Liver (tissue), 9 donors: ENCODE measurements around the gene DCPS. TPM values are rescaled to one million over a fixed set of nuclear protein-coding genes. Genes with fewer than 3 reads are reported as not detected.

Experiments used
- DNase-seq: peaks from one replicate; pipeline ENCODE4 v3.0.0-alpha.2; 2017; ENCODE audit warnings: low spot score
- H3K27ac ChIP-seq, 2 donors: one replicate each; pipeline ENCODE4 v1.7.0; 2013; ENCODE audit warnings: inconsistent platforms in 2 of 2, low read length in 2 of 2, control low read depth in 1 of 2, low read depth in 1 of 2, mild to moderate bottlenecking in 1 of 2
- H3K27me3 ChIP-seq, 4 donors: one replicate each; pipeline versions ENCODE4 v1.6.1 to v1.7.0; 2013; ENCODE audit warnings: low read length in 3 of 4, inconsistent platforms in 1 of 4, mild to moderate bottlenecking in 1 of 4, moderate library complexity in 1 of 4; ENCODE audit not compliant: control insufficient read depth in 4 of 4, insufficient read depth in 4 of 4
- H3K36me3 ChIP-seq, 4 donors: one replicate each; pipeline versions ENCODE4 v1.6.1 to v1.7.0; 2013; ENCODE audit warnings: low read length in 3 of 4, mild to moderate bottlenecking in 3 of 4, low read depth in 1 of 4, moderate library complexity in 1 of 4; ENCODE audit not compliant: control insufficient read depth in 4 of 4, insufficient read depth in 3 of 4
- H3K4me1 ChIP-seq, 4 donors: one replicate each; pipeline versions ENCODE4 v1.6.1 to v1.7.0; 2013; ENCODE audit warnings: low read length in 3 of 4, mild to moderate bottlenecking in 3 of 4, moderate library complexity in 1 of 4; ENCODE audit not compliant: control insufficient read depth in 4 of 4, insufficient read depth in 4 of 4
- H3K4me3 ChIP-seq, 3 donors: one replicate each; pipeline versions ENCODE4 v1.6.1 to v1.7.0; 2013; ENCODE audit warnings: low read length in 3 of 3, control low read depth in 1 of 3, low read depth in 1 of 3, mild to moderate bottlenecking in 1 of 3
- H3K9ac ChIP-seq, 2 donors: one replicate each; pipeline ENCODE4 v1.7.0; 2013; ENCODE audit warnings: low read length in 2 of 2, mild to moderate bottlenecking in 2 of 2, moderate library complexity in 2 of 2, control low read depth in 1 of 2, low read depth in 1 of 2
- H3K9me3 ChIP-seq, 4 donors: one replicate each; pipeline versions ENCODE4 v1.6.1 to v1.7.0; 2013; ENCODE audit warnings: low read length in 3 of 4; ENCODE audit not compliant: control insufficient read depth in 4 of 4
- ATF3 ChIP-seq: IDR thresholded peaks from 2 replicates; pipeline ENCODE4 v1.6.1; 2016; ENCODE audit warnings: antibody characterized with exemption
- CTCF ChIP-seq: fragments of 150-350 bp; IDR thresholded peaks from 2 replicates; pipeline ENCODE4 v1.5.1; 2017; ENCODE audit warnings: improper control_type of control experiment, low read depth, low read length; ENCODE audit not compliant: missing input control
- EGR1 ChIP-seq, 2 donors: IDR thresholded peaks; 2 replicates each; pipeline ENCODE4 v1.6.1; 2016 to 2018; ENCODE audit warnings: antibody characterized with exemption in 2 of 2, low read depth in 2 of 2
- FOXA1 ChIP-seq: IDR thresholded peaks from 2 replicates; pipeline ENCODE4 v1.6.1; 2016; ENCODE audit warnings: antibody characterized with exemption
- FOXA2 ChIP-seq: IDR thresholded peaks from 2 replicates; pipeline ENCODE4 v1.6.1; 2016; ENCODE audit warnings: antibody characterized with exemption
- GABPA ChIP-seq, 2 donors: IDR thresholded peaks in 1 of 2; conservative IDR thresholded peaks in 1 of 2; 2 replicates each; pipeline ENCODE4 v1.6.1; 2016; ENCODE audit warnings: antibody characterized with exemption in 2 of 2, mild to moderate bottlenecking in 1 of 2, moderate library complexity in 1 of 2
- HNF4A ChIP-seq, 2 donors: conservative IDR thresholded peaks; 2 replicates each; pipeline ENCODE4 v1.6.1; 2016; ENCODE audit warnings: antibody characterized with exemption in 2 of 2, mild to moderate bottlenecking in 2 of 2
- HNF4G ChIP-seq: IDR thresholded peaks from 2 replicates; pipeline ENCODE4 v1.6.1; 2016; ENCODE audit warnings: antibody characterized with exemption
- JUND ChIP-seq, 2 donors: IDR thresholded peaks; 2 replicates each; pipeline ENCODE4 v1.6.1; 2016; ENCODE audit warnings: antibody characterized with exemption in 2 of 2
- MAX ChIP-seq: IDR thresholded peaks from 2 replicates; pipeline ENCODE4 v1.6.1; 2016; ENCODE audit warnings: antibody characterized with exemption
- NR2F2 ChIP-seq: IDR thresholded peaks from 2 replicates; pipeline ENCODE4 v1.6.1; 2016; ENCODE audit warnings: antibody characterized with exemption
- RAD21 ChIP-seq, 2 donors: IDR thresholded peaks; 2 replicates each; pipeline ENCODE4 v1.6.1; 2016; ENCODE audit warnings: antibody characterized with exemption in 2 of 2, mild to moderate bottlenecking in 2 of 2
- REST ChIP-seq: IDR thresholded peaks from 2 replicates; pipeline ENCODE4 v1.6.1; 2016; ENCODE audit warnings: antibody characterized with exemption, mild to moderate bottlenecking
- RXRA ChIP-seq, 2 donors: IDR thresholded peaks; 2 replicates each; pipeline ENCODE4 v1.6.1; 2017 to 2018; ENCODE audit warnings: antibody characterized with exemption in 2 of 2, mild to moderate bottlenecking in 1 of 2
- SP1 ChIP-seq: IDR thresholded peaks from 2 replicates; pipeline ENCODE4 v1.6.1; 2018; ENCODE audit warnings: antibody characterized with exemption, mild to moderate bottlenecking
- TAF1 ChIP-seq: conservative IDR thresholded peaks from 2 replicates; pipeline ENCODE4 v1.6.1; 2016; ENCODE audit warnings: antibody characterized with exemption, mild to moderate bottlenecking
- YY1 ChIP-seq: IDR thresholded peaks from 2 replicates; pipeline ENCODE4 v1.6.1; 2016; ENCODE audit warnings: antibody characterized with exemption, mild to moderate bottlenecking
- WGBS: extraction: QIAGEN DNeasy Blood & Tissue Kit; methylation state at CpG from one replicate; pipeline ENCODE4 v1.1.7; 2013; 5-methylcytosine and 5-hydroxymethylcytosine counted together
- polyA plus RNA-seq, 2 donors: library from polyadenylated mRNA; stranded (reverse) in 1 of 2; unstranded in 1 of 2; fragments of 200-250 nt in 1 of 2; fragments of >200 nt in 1 of 2; fragmentation: Nextera tagmentation in 1 of 2; extraction: Ambion mirVana in 1 of 2; gene quantifications; one replicate each; pipeline versions ENCODE4 v1.2.1 to v1.2.3, GENCODE V29; 2013 to 2015
- total RNA-seq, 2 donors: library from RNA; depleted of rRNA; stranded (reverse); fragments of >200 nt; gene quantifications; one replicate each; pipeline ENCODE4 v1.2.3, GENCODE V29; 2014
- TF ChIP-seq, protein P1 (sequence below): IDR thresholded peaks from 2 replicates; pipeline ENCODE4 v1.6.1; 2016; ENCODE audit warnings: antibody characterized with exemption
- donor health status: healthy.
- donor health status: healthy.
- donor health status: healthy.
- donor health status: healthy.
- donor health status: healthy.

DCPS gene
- total and polyA plus RNA-seq, 4 donors, result 5.6 to 61.0 (median 19.0) TPM

GRCh38 chr11:126328001-126328390 lies 24.1 kb downstream of the DCPS start:
- Histone ChIP-seq H3K9me3 (no peaks in the 10 kb centered on the region), H3K4me3 (peak overlapping the region; percentile 54 to 67 (median 64)), H3K4me1 (peaks cover 5 to 30% (median 10%) of the 10 kb centered on the region in 4 donors), H3K27ac (peak overlapping the region; percentile 94 to 97), H3K27me3 (no peaks in the 10 kb centered on the region), H3K36me3 (peaks cover 2 to 20% (median 7%) of the 10 kb centered on the region in 4 donors), H3K9ac (peak overlapping the region; percentile 44 to 93)
- DNase-seq, result no peak
- TF ChIP-seq CTCF (no peak), RXRA (IDR thresholded peaks at IDR 0.05) (no peak), HNF4A (conservative IDR thresholded peaks at IDR 0.05) (no peak), GABPA (IDR thresholded peaks at IDR 0.05 in 1 of 2, conservative IDR thresholded peaks at IDR 0.05 in 1 of 2) (no peak), HNF4G (no peak), MAX (no peak), EGR1 (IDR thresholded peaks at IDR 0.05; ENCODE audit: low read depth in 2 of 2) (no peak), SP1 (no peak), NR2F2 (no peak), YY1 (no peak)
- TF ChIP-seq, protein P1, sequence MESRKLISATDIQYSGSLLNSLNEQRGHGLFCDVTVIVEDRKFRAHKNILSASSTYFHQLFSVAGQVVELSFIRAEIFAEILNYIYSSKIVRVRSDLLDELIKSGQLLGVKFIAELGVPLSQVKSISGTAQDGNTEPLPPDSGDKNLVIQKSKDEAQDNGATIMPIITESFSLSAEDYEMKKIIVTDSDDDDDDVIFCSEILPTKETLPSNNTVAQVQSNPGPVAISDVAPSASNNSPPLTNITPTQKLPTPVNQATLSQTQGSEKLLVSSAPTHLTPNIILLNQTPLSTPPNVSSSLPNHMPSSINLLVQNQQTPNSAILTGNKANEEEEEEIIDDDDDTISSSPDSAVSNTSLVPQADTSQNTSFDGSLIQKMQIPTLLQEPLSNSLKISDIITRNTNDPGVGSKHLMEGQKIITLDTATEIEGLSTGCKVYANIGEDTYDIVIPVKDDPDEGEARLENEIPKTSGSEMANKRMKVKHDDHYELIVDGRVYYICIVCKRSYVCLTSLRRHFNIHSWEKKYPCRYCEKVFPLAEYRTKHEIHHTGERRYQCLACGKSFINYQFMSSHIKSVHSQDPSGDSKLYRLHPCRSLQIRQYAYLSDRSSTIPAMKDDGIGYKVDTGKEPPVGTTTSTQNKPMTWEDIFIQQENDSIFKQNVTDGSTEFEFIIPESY, result no peak
- WGBS, result 41% methylated on average over 20 of the region's 20 CpGs

DNA sequence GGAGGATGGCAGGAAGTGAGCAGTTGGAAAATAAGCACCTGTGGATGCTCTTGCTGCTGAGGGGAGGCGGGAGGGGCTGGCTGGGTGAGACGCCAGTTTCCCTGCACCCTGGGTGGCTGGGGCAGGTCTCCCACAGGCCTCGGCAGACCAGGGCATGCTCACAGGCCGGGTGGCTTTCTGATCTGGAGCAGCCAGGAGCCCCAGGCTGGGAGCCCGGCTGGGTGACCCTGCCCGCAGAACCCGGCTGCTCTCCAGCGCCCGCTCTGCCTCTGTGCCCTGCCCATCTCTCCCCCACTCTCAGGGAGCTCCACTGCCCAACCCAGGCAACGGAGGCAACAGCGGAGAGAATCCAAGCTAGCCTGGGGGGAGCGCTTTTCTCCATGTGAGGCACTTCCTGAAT lies 24.6 kb downstream of the DCPS start:
- Histone ChIP-seq H3K9me3 (no peaks in the 10 kb centered on the region), H3K9ac (peak overlapping the region; percentile 75 to 93), H3K27ac (peak overlapping the region; percentile 94 to 97), H3K4me1 (peaks cover 5 to 33% (median 12%) of the 10 kb centered on the region in 4 donors), H3K4me3 (peak overlapping the region; percentile 54 to 67 (median 64)), H3K36me3 (peaks cover 2 to 20% (median 7%) of the 10 kb centered on the region in 4 donors), H3K27me3 (no peaks in the 10 kb centered on the region)
- no peak for DNase-seq
- 46% methylated on average over 12 of the region's 12 CpGs for WGBS
- TF ChIP-seq, protein P1, result no peak
- no peak for TF ChIP-seq HNF4G
- no peak for TF ChIP-seq GABPA (IDR thresholded peaks at IDR 0.05 in 1 of 2, conservative IDR thresholded peaks at IDR 0.05 in 1 of 2)
- no peak for TF ChIP-seq FOXA1
- no peak for TF ChIP-seq RAD21 (IDR thresholded peaks at IDR 0.05)
- TF ChIP-seq JUND (IDR thresholded peaks at IDR 0.05), result no peak
- TF ChIP-seq CTCF, result no peak
- TF ChIP-seq ATF3, result no peak
- no peak for TF ChIP-seq EGR1 (IDR thresholded peaks at IDR 0.05; ENCODE audit: low read depth in 2 of 2)
- TF ChIP-seq RXRA (IDR thresholded peaks at IDR 0.05), result no peak
- no peak for TF ChIP-seq HNF4A (conservative IDR thresholded peaks at IDR 0.05)
- TF ChIP-seq NR2F2, result no peak
- no peak for TF ChIP-seq YY1
- TF ChIP-seq TAF1, result no peak
- TF ChIP-seq FOXA2, result no peak
- TF ChIP-seq SP1, result no peak
- TF ChIP-seq REST, result no peak
- TF ChIP-seq MAX, result no peak
